GM13977 (cell line): ENCODE measurements around the gene CPT1C.

ENCODE experiments used
- DNase-seq: peaks from one replicate; pipeline ENCODE4 v3.0.0; 2012; ENCODE audit warnings: low spot score
- CTCF ChIP-seq: IDR thresholded peaks from 2 replicates; pipeline ENCODE4 v1.5.1; 2012; ENCODE audit warnings: mild to moderate bottlenecking, control low read depth; ENCODE audit not compliant: insufficient read depth; ENCODE audit errors: extremely low read depth, missing control alignments
- in situ Hi-C: fragments of 300-500 bp; cut with MboI; formaldehyde crosslinking; loops from one replicate; pipeline ENCODE4 v1.12.0; 2022; ENCODE audit warnings: low sequenced_read_pairs, low pct_unique_long_range_greater_than_20kb, mixed read lengths, inconsistent platforms; ENCODE audit not compliant: unreplicated experiment

CPT1C gene

GRCh38 chr19:49677231-49677900, 13.6 kb upstream of the CPT1C start, which contains the start of gene PRMT1:
Gene PRMT1, plus strand, starts transcription at chr19:49677271. Its CDS starts 10 bp downstream, at chr19:49677281.
- in situ Hi-C loops = no loop called here
- DNase-seq = peak; percentile 62
- TF ChIP-seq CTCF = no peak

DNA sequence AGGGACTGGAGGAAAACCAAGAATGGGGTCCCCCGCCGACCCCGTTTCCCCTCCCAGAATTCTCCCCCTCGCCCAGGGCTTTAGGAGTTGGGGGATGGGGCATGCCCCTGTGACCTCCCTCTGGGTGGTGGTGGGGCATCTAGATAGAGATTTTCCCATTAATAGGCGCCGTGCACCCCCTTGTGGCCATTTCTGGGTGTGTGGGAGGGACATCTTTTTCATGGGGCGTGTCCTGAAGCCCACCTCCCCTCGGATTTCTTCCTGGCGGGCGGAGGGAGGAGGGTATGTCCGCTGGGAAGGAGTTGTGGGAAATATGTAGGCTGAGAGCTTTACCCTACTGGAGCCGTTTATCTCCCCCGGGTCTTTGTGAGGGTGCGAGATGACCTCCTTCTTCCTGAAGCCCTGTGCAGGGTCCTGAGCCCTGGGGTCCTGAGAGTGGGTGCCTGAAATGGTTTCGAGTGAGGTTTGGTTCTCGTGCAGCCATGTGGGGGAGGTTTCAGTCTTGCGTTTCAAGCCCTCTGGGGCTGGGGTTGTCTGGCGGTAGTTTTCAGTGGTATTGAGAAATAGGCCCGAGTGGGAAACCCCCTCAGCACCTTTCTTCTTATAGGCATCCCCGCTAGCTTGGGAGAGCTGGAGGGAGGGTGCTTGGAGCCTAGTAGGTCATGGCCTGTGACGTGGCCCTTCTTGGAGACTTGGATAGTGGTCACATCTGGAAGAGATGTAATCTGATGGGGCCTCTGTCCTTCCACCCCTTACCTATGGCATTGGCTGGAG, 12.8 kb upstream of the CPT1C start:
- DNase-seq = peak; percentile 86
- in situ Hi-C loops = no loop called here
- peak; percentile 56 for TF ChIP-seq CTCF

DNA sequence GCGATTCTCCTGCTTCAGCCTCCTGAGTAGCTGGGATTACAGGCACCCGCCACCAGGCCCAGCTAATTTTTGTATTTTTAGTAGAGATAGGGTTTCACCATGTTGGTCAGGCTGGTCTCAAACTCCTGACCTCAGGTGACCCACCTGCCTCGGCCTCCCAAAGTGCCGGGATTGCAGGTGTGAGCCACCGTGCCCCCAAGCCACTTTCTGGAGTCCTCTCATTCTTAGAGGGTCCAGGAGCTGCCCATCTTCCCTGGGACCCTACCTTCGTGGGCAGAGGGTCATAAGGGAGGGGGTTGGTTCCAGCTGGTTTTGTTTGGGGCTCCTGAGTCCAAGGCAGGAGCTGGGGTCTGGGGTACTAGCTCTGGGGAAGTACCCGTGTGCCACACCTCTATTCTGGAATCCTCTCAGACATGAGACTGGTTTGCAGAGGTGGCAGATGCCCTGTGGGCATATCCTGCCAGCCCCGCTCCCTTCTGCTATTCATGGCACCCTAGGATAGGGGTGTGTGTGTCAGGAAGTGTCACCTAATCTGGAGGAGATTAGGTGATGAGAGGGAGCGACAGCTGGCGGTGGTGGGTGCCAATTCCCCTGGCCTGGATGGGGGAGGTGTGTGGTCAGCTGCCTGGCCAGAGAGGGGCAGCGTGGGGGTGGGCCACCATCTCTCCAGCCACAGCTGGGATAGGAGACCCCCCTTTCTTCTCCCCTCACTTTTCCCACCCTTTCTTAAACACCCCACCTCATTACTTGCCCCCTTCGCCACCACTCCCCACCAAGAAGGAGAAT, 11.7 kb upstream of the CPT1C start:
- DNase-seq = no peak
- in situ Hi-C loops = no loop called here
- TF ChIP-seq CTCF = no peak

- no peak for DNase-seq
- no peak for TF ChIP-seq CTCF
- in situ Hi-C loops = no loop called here
These were observed 11.0 kb upstream of the CPT1C start for GRCh38 chr19:49679771-49680413.

GRCh38 chr19:49680421-49681351, 10.2 kb upstream of the CPT1C start:
- in situ Hi-C loops = no loop called here
- TF ChIP-seq CTCF = peak; percentile 99
- peak; percentile 95 for DNase-seq
